Endothelial cell of umbilical vein (primary cell): ENCODE data around the gene OR5D16. TPM values are rescaled to one million over a fixed set of nuclear protein-coding genes. Genes with fewer than 3 reads are reported as not detected.

ENCODE experiments used
- BruUV-seq: library from RNA; stranded (reverse); fragments of 400-500 nt; replicated peaks from 2 replicates; lab custom pipeline; 2021; lab: Mats Ljungman, UMichigan
- CTCF ChIA-PET: fragments of 300-600, 350-600 bp; sonication (Branson Sonifier 250); formaldehyde crosslinking; loops from one replicate; lab custom pipeline; 2021; ENCODE audit warnings: antibody characterized with exemption, inconsistent platforms; lab: Charles Lee
- POLR2A ChIA-PET: fragments of 300-600, 350-600 bp; sonication (Branson Sonifier 250); formaldehyde crosslinking; loops from one replicate; lab custom pipeline; 2021; ENCODE audit warnings: antibody characterized with exemption, inconsistent platforms; lab: Charles Lee
- DNase-seq: peaks from one replicate; pipeline ENCODE4 v3.0.0-alpha.2; 2011; ENCODE audit warnings: low read depth, low spot score
- FAIRE-seq: peaks from 2 replicates; lab custom pipeline; 2011; peaks lifted over from hg19 to GRCh38; lab: Jason Lieb, UNC
- H2AFZ ChIP-seq: 2 replicates; pipeline ENCODE4 v1.6.0; 2012; ENCODE audit warnings: low read depth, low read length, control low read depth, inconsistent platforms
- H3K27ac ChIP-seq: 2 replicates; pipeline ENCODE4 v1.5.1; 2011; ENCODE audit warnings: low read depth, mild to moderate bottlenecking, control low read depth, low read length, moderate library complexity; ENCODE audit not compliant: insufficient read depth
- H3K27me3 ChIP-seq, 2 experiments: 2 replicates each; pipeline versions ENCODE4 v1.6.0 to v1.6.1; 2011; ENCODE audit warnings: low read length in 2 of 2, mixed read lengths in 1 of 2; ENCODE audit not compliant: control insufficient read depth in 2 of 2, insufficient read depth in 2 of 2
- H3K36me3 ChIP-seq, 2 experiments: 2 replicates in 1 of 2; 3 replicates in 1 of 2; pipeline ENCODE4 v1.5.1; 2011; ENCODE audit warnings: low read length in 2 of 2, mild to moderate bottlenecking in 1 of 2, moderate library complexity in 1 of 2; ENCODE audit not compliant: control insufficient read depth in 2 of 2, insufficient read depth in 2 of 2; ENCODE audit errors: extremely low read depth in 1 of 2
- H3K4me1 ChIP-seq: 3 replicates; pipeline ENCODE4 v1.5.1; 2011; ENCODE audit warnings: mild to moderate bottlenecking, low read length; ENCODE audit not compliant: control insufficient read depth, insufficient read depth; ENCODE audit errors: extremely low read depth
- H3K4me2 ChIP-seq: 2 replicates; pipeline ENCODE4 v1.6.1; 2011; ENCODE audit warnings: low read length, control low read depth, mixed read lengths; ENCODE audit not compliant: insufficient read depth
- H3K4me3 ChIP-seq, 3 experiments: fragments of 200-600 bp in 1 of 3; sonication (generic), shearing (Covaris generic) in 1 of 3; replicated peaks in 1 of 3; 2 replicates each; pipeline ENCODE4 v1.5.1; 2011 to 2016; ENCODE audit warnings: control low read depth in 3 of 3, low read length in 3 of 3, mild to moderate bottlenecking in 2 of 3, inconsistent platforms in 1 of 3, low read depth in 1 of 3, moderate library complexity in 1 of 3; ENCODE audit not compliant: insufficient read depth in 1 of 3
- H3K79me2 ChIP-seq: 2 replicates; pipeline ENCODE4 v1.6.0; 2012; ENCODE audit warnings: low read length, inconsistent platforms; ENCODE audit not compliant: control insufficient read depth, insufficient read depth
- H3K9ac ChIP-seq: replicated peaks from 2 replicates; pipeline ENCODE3; 2011; ENCODE audit warnings: low read length, control low read depth; ENCODE audit not compliant: insufficient read depth; ENCODE audit errors: extremely low read depth
- H3K9me1 ChIP-seq: replicated peaks from 3 replicates; pipeline ENCODE4 v1.6.0; 2011; ENCODE audit warnings: mild to moderate bottlenecking, low read length; ENCODE audit not compliant: control insufficient read depth, insufficient read depth; ENCODE audit errors: extremely low read depth
- H3K9me3 ChIP-seq: replicated peaks from 2 replicates; pipeline ENCODE4 v1.5.1; 2012; ENCODE audit warnings: low read length, inconsistent platforms; ENCODE audit not compliant: control insufficient read depth, insufficient read depth
- H4K20me1 ChIP-seq: replicated peaks from 2 replicates; pipeline ENCODE3; 2011; ENCODE audit warnings: mild to moderate bottlenecking, low read length; ENCODE audit not compliant: control insufficient read depth, insufficient read depth; ENCODE audit errors: extremely low read depth
- EZH2 ChIP-seq: IDR thresholded peaks from 2 replicates; pipeline ENCODE4 v1.6.1; 2012; ENCODE audit warnings: borderline replicate concordance, low read depth, mild to moderate bottlenecking, moderate library complexity, low read length, inconsistent platforms; ENCODE audit not compliant: severe bottlenecking
- FOS ChIP-seq: IDR thresholded peaks from 2 replicates; pipeline ENCODE4 v1.6.1; 2011; ENCODE audit warnings: mild to moderate bottlenecking, low read length, moderate library complexity, borderline replicate concordance; ENCODE audit not compliant: insufficient read depth
- GATA2 ChIP-seq: IDR thresholded peaks from 2 replicates; pipeline ENCODE4 v1.7.0; 2011; ENCODE audit warnings: low read depth, mild to moderate bottlenecking, moderate library complexity, mixed read lengths, low read length; ENCODE audit not compliant: insufficient read length, insufficient read depth
- JUN ChIP-seq: IDR thresholded peaks from 2 replicates; pipeline ENCODE4 v1.6.1; 2011; ENCODE audit warnings: borderline replicate concordance, low read depth; ENCODE audit not compliant: insufficient read length, insufficient read depth
- MYC ChIP-seq: IDR thresholded peaks from one replicate; pipeline ENCODE4 v1.6.1; 2011; ENCODE audit warnings: mild to moderate bottlenecking, low read depth, low read length
- POLR2A ChIP-seq: IDR thresholded peaks from 2 replicates; pipeline ENCODE4 v1.6.1; 2012; ENCODE audit warnings: low read depth, mild to moderate bottlenecking, control low read depth, low read length
- POLR2AphosphoS5 ChIP-seq: IDR thresholded peaks from 2 replicates; pipeline ENCODE4 v1.6.1; 2012; ENCODE audit warnings: low read depth, mild to moderate bottlenecking, control low read depth, low read length, moderate library complexity; ENCODE audit not compliant: insufficient read depth
- dilution Hi-C: fragments of 300-500 bp; cut with MboI; formaldehyde crosslinking; loops from one replicate; pipeline ENCODE4 v1.15.0; 2019; ENCODE audit warnings: low sequenced_read_pairs; ENCODE audit not compliant: extremely low pct_ligation_motif_present
- intact Hi-C: fragments of 100-400 bp; cut with micrococcal nuclease; formaldehyde crosslinking; loops from one replicate; pipeline ENCODE4 v1.10.0; 2022
- polyA plus RNA-seq, 4 experiments: library from polyadenylated mRNA; depleted of rRNA in 3 of 4; stranded (reverse) in 3 of 4; unstranded in 1 of 4; fragments of >200 nt; gene quantifications; 2 replicates each; pipeline versions ENCODE4 v1.2.1 to v1.2.3, GENCODE V29; 2011 to 2012; ENCODE audit warnings: missing spikeins in 1 of 4
- total RNA-seq: library from RNA; stranded (reverse); gene quantifications from 2 replicates; pipeline ENCODE4 v1.2.3, GENCODE V29; 2021
- TF ChIP-seq, protein P1 (sequence below), 2 donors: IDR thresholded peaks; 1 replicate in 1 of 2; 2 replicates in 1 of 2; pipeline ENCODE4 v1.5.1; 2011; ENCODE audit warnings: low read length in 2 of 2, mild to moderate bottlenecking in 2 of 2, moderate library complexity in 2 of 2, control low read depth in 1 of 2, inconsistent platforms in 1 of 2, low read depth in 1 of 2; ENCODE audit not compliant: insufficient read depth in 1 of 2; ENCODE audit errors: extremely low read depth in 1 of 2
- TF ChIP-seq, protein P2 (sequence below): IDR thresholded peaks from 2 replicates; pipeline ENCODE4 v1.6.1; 2011; ENCODE audit not compliant: insufficient read depth, insufficient read length

The OR5D16 gene
- total and polyA plus RNA-seq, 2 donors (not counting 3 experiments of a cell fraction or from before 2014, with no cell fraction given): not detected

DNA sequence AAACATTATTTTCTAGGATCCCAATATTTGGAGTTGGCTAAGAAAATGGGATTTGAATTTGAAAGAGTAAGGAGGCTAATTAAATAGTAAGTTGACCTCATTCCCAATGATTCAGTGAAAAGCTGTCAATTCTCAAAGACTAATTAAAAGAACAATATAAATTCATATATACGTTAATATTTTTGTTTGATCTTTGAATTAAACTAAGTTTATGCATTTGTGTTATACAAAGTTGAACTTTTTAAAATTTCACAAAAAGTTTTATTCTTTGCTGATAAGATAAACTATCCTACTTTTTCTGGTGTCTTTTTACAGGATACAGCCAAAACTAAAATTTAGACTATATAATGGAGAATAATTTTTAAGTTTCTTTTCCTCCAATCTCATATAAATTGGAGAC, 27.5 kb upstream of the OR5D16 start, which contains the start of gene OR5L1:
Gene OR5L1, plus strand, starts transcription at position 301 of the 400 bp plus-strand sequence. CDS start 100 bp downstream, outside the sequence.
- no peak for FAIRE-seq
- no peaks in the 10 kb centered on the region for H3K79me2 ChIP-seq
- H3K9me3 ChIP-seq: peaks cover 2% of the 10 kb centered on the region
- no peaks in the 10 kb centered on the region for H3K36me3 ChIP-seq
- intact Hi-C loops: no loop called here
- dilution Hi-C loops: no loop called here
- ChIA-PET POLR2A (no interaction called here), CTCF (no interaction called here)
- DNase-seq: no peak
- no peak within 1 kb of the TSS for H3K27ac ChIP-seq
- H3K9me1 ChIP-seq: no peaks in the 10 kb centered on the region
- no peak within 1 kb of the TSS for H3K4me2 ChIP-seq
- BruUV-seq: no TSS peak
- no peaks in the 10 kb centered on the region for H3K4me1 ChIP-seq
- TF ChIP-seq POLR2A (no peak), EZH2 (no peak), POLR2AphosphoS5 (no peak), GATA2 (no peak), FOS (no peak), MYC (no peak), JUN (no peak)
- TF ChIP-seq, protein P1, sequence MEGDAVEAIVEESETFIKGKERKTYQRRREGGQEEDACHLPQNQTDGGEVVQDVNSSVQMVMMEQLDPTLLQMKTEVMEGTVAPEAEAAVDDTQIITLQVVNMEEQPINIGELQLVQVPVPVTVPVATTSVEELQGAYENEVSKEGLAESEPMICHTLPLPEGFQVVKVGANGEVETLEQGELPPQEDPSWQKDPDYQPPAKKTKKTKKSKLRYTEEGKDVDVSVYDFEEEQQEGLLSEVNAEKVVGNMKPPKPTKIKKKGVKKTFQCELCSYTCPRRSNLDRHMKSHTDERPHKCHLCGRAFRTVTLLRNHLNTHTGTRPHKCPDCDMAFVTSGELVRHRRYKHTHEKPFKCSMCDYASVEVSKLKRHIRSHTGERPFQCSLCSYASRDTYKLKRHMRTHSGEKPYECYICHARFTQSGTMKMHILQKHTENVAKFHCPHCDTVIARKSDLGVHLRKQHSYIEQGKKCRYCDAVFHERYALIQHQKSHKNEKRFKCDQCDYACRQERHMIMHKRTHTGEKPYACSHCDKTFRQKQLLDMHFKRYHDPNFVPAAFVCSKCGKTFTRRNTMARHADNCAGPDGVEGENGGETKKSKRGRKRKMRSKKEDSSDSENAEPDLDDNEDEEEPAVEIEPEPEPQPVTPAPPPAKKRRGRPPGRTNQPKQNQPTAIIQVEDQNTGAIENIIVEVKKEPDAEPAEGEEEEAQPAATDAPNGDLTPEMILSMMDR (IDR thresholded peaks at IDR 0.05; ENCODE audit: extremely low read depth in 1 of 2, insufficient read depth in 1 of 2, low read depth in 1 of 2, low read length in 2 of 2): no peak
- TF ChIP-seq, protein P2, sequence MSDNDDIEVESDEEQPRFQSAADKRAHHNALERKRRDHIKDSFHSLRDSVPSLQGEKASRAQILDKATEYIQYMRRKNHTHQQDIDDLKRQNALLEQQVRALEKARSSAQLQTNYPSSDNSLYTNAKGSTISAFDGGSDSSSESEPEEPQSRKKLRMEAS: no peak
- H3K27me3 ChIP-seq: no peaks in the 10 kb centered on the region
- no peaks in the 10 kb centered on the region for H4K20me1 ChIP-seq
- no peak within 1 kb of the TSS for H3K9ac ChIP-seq
- no peak within 1 kb of the TSS for H3K4me3 ChIP-seq
- H2AFZ ChIP-seq: no peak within 1 kb of the TSS
